ENCODE results near the gene CFAP97D2. TPM values are rescaled to one million over a fixed set of nuclear protein-coding genes. Genes with fewer than 3 reads are reported as not detected.
"Not testable (repeated sequence)": the region's sequence is repeated elsewhere in the genome, so short reads cannot be mapped to it uniquely, and the experiment has no call there.

The CFAP97D2 gene
- total and polyA plus RNA-seq, 4 donors: 1.3 to 3.7 (median 1.5) TPM

DNA sequence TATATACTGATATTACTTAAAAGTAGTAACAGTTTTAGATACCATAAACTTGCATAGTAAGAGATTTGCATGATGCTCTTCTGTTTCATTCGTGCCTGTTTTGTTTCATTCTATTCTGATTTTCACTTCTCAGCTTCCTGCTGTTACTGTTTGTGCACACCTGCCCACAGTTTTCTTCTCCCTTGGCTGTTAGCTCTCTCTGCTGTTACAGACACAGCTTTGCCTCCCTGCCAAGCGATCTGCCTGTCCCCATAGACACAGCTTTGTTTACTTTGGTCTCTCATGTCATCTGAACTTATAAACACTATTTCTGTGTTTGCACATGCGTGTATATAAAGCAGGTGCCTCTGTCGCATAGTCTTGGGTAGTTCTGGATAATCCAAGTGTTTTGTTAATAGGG, 80.9 kb downstream of the CFAP97D2 start:
- DNase-seq: no peak
- H3K9ac ChIP-seq (ENCODE audit: insufficient read depth in 1 of 2, low read length in 2 of 2): no peak overlapping the region
- no peaks in the 10 kb centered on the region for H3K9me3 ChIP-seq (ENCODE audit: control insufficient read depth in 4 of 4, insufficient read depth in 3 of 4, low read length in 3 of 4)
- H3K4me1 ChIP-seq (ENCODE audit: control insufficient read depth in 5 of 5, insufficient read depth in 5 of 5, low read length in 5 of 5): no peaks in the 10 kb centered on the region
- H3K36me3 ChIP-seq (ENCODE audit: control insufficient read depth in 4 of 4, insufficient read depth in 4 of 4, low read length in 4 of 4): peaks cover 35 to 55% (median 44%) of the 10 kb centered on the region in 4 donors
- H3K27me3 ChIP-seq (ENCODE audit: control insufficient read depth in 3 of 3, insufficient read depth in 3 of 3, low read length in 2 of 3): no peaks in the 10 kb centered on the region
- 85 to 89% methylated on average over 4 of the region's 4 CpGs for WGBS, 2 donors
- no peak overlapping the region for H3K27ac ChIP-seq (ENCODE audit: low read depth in 1 of 2, low read length in 1 of 2)
- TF ChIP-seq, protein P1, sequence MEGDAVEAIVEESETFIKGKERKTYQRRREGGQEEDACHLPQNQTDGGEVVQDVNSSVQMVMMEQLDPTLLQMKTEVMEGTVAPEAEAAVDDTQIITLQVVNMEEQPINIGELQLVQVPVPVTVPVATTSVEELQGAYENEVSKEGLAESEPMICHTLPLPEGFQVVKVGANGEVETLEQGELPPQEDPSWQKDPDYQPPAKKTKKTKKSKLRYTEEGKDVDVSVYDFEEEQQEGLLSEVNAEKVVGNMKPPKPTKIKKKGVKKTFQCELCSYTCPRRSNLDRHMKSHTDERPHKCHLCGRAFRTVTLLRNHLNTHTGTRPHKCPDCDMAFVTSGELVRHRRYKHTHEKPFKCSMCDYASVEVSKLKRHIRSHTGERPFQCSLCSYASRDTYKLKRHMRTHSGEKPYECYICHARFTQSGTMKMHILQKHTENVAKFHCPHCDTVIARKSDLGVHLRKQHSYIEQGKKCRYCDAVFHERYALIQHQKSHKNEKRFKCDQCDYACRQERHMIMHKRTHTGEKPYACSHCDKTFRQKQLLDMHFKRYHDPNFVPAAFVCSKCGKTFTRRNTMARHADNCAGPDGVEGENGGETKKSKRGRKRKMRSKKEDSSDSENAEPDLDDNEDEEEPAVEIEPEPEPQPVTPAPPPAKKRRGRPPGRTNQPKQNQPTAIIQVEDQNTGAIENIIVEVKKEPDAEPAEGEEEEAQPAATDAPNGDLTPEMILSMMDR (IDR thresholded peaks at IDR 0.05; ENCODE audit: control extremely low read depth, extremely low read depth): no peak
- H3K4me3 ChIP-seq: no peak overlapping the region
- ATAC-seq (ENCODE audit: insufficient read depth, low FRiP score): no peak

DNA sequence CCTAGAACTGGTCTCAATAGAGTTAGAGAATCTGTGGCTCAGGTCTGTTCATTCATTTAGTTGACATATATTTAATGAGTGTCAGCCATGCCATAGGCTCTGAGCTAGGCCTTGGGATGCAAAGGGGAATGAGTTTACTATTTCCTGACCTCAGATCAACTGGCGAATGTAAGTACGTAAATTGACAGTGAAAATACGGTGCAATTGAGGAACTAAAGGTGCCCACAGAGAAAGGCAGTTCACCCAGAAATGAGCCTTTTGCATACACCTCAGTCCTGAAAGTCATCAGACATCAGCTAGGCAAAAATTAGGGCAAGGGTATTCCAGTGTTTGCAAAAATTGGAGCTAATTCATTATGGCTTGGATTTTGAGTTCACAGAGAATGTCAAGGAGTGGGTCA, 81.8 kb downstream of the CFAP97D2 start:
- no peak overlapping the region for H3K4me3 ChIP-seq
- no peak for ATAC-seq (ENCODE audit: insufficient read depth, low FRiP score)
- WGBS, 2 donors: 54 to 81% methylated on average over 3 of the region's 3 CpGs
- no peaks in the 10 kb centered on the region for H3K4me1 ChIP-seq (ENCODE audit: control insufficient read depth in 5 of 5, insufficient read depth in 5 of 5, low read length in 5 of 5)
- H3K27ac ChIP-seq (ENCODE audit: low read depth in 1 of 2, low read length in 1 of 2): no peak overlapping the region
- TF ChIP-seq, protein P1 (IDR thresholded peaks at IDR 0.05; ENCODE audit: control extremely low read depth, extremely low read depth): no peak
- no peaks in the 10 kb centered on the region for H3K9me3 ChIP-seq (ENCODE audit: control insufficient read depth in 4 of 4, insufficient read depth in 3 of 4, low read length in 3 of 4)
- H3K27me3 ChIP-seq (ENCODE audit: control insufficient read depth in 3 of 3, insufficient read depth in 3 of 3, low read length in 2 of 3): no peaks in the 10 kb centered on the region
- no peak for DNase-seq
- H3K36me3 ChIP-seq (ENCODE audit: control insufficient read depth in 4 of 4, insufficient read depth in 4 of 4, low read length in 4 of 4): peaks cover 37 to 57% (median 45%) of the 10 kb centered on the region in 4 donors
- H3K9ac ChIP-seq (ENCODE audit: insufficient read depth in 1 of 2, low read length in 2 of 2): no peak overlapping the region

DNA sequence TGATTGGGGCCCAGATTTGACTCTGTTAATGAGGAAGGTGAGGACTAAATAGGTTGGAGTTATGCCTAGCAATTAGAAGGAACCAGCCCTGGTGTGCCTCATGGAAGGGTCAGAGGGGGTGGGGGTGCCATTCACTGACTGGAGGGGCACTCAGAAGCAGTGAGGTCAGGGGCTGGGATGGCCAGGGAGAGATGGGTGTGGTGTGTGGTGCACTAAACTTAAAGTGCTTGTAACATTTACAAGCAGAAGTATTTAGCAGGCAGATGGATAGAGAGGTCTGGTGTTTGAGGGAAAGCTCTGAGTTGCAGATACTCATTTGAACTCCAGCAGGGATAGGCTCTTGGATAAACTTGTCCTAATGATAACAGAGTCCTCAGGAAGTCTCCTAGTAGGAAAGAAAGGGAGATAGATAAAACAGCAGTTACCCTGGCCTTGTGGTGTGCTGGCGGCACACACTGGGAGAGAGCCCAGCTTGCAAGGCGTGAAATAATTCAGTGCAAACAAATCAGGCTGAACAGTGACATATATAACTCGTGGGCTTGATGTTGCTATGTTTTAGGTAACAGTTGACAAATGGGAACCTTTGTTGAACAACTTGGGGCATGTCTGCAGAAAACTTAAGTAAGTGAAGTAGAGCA, 82.4 kb downstream of the CFAP97D2 start:
- DNase-seq (no peak), ATAC-seq (ENCODE audit: insufficient read depth, low FRiP score) (no peak)
- H3K4me1 ChIP-seq (ENCODE audit: control insufficient read depth in 5 of 5, insufficient read depth in 5 of 5, low read length in 5 of 5): no peaks in the 10 kb centered on the region
- H3K4me3 ChIP-seq: no peak overlapping the region
- H3K36me3 ChIP-seq (ENCODE audit: control insufficient read depth in 4 of 4, insufficient read depth in 4 of 4, low read length in 4 of 4): peaks cover 39 to 62% (median 49%) of the 10 kb centered on the region in 4 donors
- H3K27ac ChIP-seq (ENCODE audit: low read depth in 1 of 2, low read length in 1 of 2): no peak overlapping the region
- H3K9me3 ChIP-seq (ENCODE audit: control insufficient read depth in 4 of 4, insufficient read depth in 3 of 4, low read length in 3 of 4): no peaks in the 10 kb centered on the region
- TF ChIP-seq, protein P1 (IDR thresholded peaks at IDR 0.05; ENCODE audit: control extremely low read depth, extremely low read depth): no peak
- H3K27me3 ChIP-seq (ENCODE audit: control insufficient read depth in 3 of 3, insufficient read depth in 3 of 3, low read length in 2 of 3): no peaks in the 10 kb centered on the region
- no peak overlapping the region for H3K9ac ChIP-seq (ENCODE audit: insufficient read depth in 1 of 2, low read length in 2 of 2)
- 80 to 83% methylated on average over 3 of the region's 3 CpGs for WGBS, 2 donors

DNA sequence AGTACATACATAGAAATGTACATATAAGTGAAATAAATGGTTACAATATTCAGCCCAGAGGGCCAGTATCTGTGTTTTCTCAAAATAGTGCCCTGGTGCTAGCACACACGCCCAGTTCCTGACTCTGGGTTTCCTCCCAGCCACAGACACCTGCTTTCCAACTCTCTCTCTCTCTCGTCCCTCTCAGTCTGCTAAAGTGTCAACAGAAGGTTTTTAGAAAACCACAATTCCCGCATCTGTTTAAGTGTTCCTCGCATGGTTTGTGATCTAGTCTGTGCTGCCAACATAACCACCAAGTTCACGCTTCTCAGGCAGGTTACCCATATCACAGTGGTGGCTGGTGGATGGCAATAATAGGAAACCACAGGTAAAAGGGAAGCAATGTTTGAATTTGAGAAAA, 84.5 kb downstream of the CFAP97D2 start:
- WGBS, 2 donors: 46 to 70% methylated on average over 5 of the region's 5 CpGs
- no peak for ATAC-seq (ENCODE audit: insufficient read depth, low FRiP score)

DNA sequence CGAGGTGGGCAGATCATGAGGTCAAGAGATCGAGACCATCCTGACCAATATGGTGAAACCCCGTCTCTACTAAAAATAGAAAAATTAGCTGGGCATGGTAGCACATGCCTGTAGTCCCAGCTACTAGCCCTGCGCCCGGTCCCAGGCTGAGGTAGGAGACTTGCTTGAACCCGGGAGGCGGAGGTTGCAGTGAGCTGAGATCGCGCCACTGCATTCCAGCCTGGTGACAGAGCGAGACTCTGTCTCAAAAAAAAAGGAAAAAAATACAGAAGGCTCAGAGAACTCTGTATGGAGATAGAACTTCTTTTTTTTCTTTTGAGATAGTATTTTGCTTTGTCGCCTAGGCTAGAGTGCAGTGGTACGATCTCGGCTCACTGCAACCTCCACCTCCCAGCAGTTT, 85.3 kb downstream of the CFAP97D2 start:
- H3K36me3 ChIP-seq (ENCODE audit: control insufficient read depth in 4 of 4, insufficient read depth in 4 of 4, low read length in 4 of 4): peaks cover 46 to 71% (median 57%) of the 10 kb centered on the region in 4 donors

More for the DNA sequence above, 84.5 kb downstream of the CFAP97D2 start:
- no peaks in the 10 kb centered on the region for H3K4me1 ChIP-seq (ENCODE audit: control insufficient read depth in 5 of 5, insufficient read depth in 5 of 5, low read length in 5 of 5)
- H3K36me3 ChIP-seq (ENCODE audit: control insufficient read depth in 4 of 4, insufficient read depth in 4 of 4, low read length in 4 of 4): peaks cover 40 to 67% (median 56%) of the 10 kb centered on the region in 4 donors
- no peaks in the 10 kb centered on the region for H3K27me3 ChIP-seq (ENCODE audit: control insufficient read depth in 3 of 3, insufficient read depth in 3 of 3, low read length in 2 of 3)
- peaks cover 0 to 3% (median 0%) of the 10 kb centered on the region in 4 donors for H3K9me3 ChIP-seq (ENCODE audit: control insufficient read depth in 4 of 4, insufficient read depth in 3 of 4, low read length in 3 of 4)
- no peak overlapping the region for H3K4me3 ChIP-seq
- H3K9ac ChIP-seq (ENCODE audit: insufficient read depth in 1 of 2, low read length in 2 of 2): no peak overlapping the region
- no peak for DNase-seq
- no peak overlapping the region for H3K27ac ChIP-seq (ENCODE audit: low read depth in 1 of 2, low read length in 1 of 2)
- TF ChIP-seq, protein P1 (IDR thresholded peaks at IDR 0.05; ENCODE audit: control extremely low read depth, extremely low read depth): no peak

More for the DNA sequence above, 85.3 kb downstream of the CFAP97D2 start:
- H3K9me3 ChIP-seq (ENCODE audit: control insufficient read depth in 4 of 4, insufficient read depth in 3 of 4, low read length in 3 of 4); DNase-seq; H3K9ac ChIP-seq (ENCODE audit: insufficient read depth in 1 of 2, low read length in 2 of 2); H3K27ac ChIP-seq (ENCODE audit: low read depth in 1 of 2, low read length in 1 of 2); ATAC-seq (ENCODE audit: insufficient read depth, low FRiP score); H3K27me3 ChIP-seq (ENCODE audit: control insufficient read depth in 3 of 3, insufficient read depth in 3 of 3, low read length in 2 of 3); H3K4me1 ChIP-seq (ENCODE audit: control insufficient read depth in 5 of 5, insufficient read depth in 5 of 5, low read length in 5 of 5); H3K4me3 ChIP-seq: not testable (repeated sequence)
- WGBS, 2 donors: 97 to 98% methylated on average over 13 of the region's 13 CpGs

All from lung (tissue), 12 donors.